ENCODE data around the gene CHST4.

Gene CHST4

GRCh38 chr16:71542377-71542776 is 16.2 kb downstream of the CHST4 start:
- H2AFZ ChIP-seq (ENCODE audit: low read length): no peak overlapping the region
- no peak for TF ChIP-seq EZH2phosphoT487 (IDR thresholded peaks at IDR 0.05; ENCODE audit: borderline replicate concordance)
- peak; percentile 75 for TF ChIP-seq CTCF (conservative IDR thresholded peaks at IDR 0.05; ENCODE audit: low read length)

DNA sequence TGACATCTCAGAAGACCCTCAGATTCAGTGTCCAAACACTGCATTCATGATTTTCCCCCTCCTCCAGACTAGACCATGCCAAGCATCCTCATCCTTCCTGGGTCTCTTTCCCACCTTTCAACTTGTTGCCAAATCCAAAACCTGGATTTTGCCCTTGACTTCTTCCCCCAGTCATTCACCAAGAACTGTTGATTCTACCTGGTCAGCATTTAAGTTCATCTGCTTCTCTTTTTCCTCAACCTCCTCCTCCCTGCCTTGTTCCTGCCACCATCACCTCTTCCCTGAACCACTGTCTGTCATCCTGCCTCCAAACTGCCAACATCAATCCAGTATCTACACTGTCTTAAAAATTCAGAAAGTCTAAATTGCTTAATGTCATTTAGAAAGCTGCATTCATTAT is 20.9 kb downstream of the CHST4 start:
- no peaks in the 10 kb centered on the region for H3F3A ChIP-seq (ENCODE audit: low read depth)
- H3K4me3 ChIP-seq (ENCODE audit: low read length, poor library complexity, severe bottlenecking): no peak overlapping the region
- H4K20me1 ChIP-seq (ENCODE audit: insufficient read depth, low read length, poor library complexity, severe bottlenecking): no peaks in the 10 kb centered on the region
- no peaks in the 10 kb centered on the region for H3K27me3 ChIP-seq (ENCODE audit: insufficient read depth, low read length, poor library complexity, severe bottlenecking)
- H3K9ac ChIP-seq (ENCODE audit: low read depth, low read length, poor library complexity, severe bottlenecking): no peak overlapping the region
- no peaks in the 10 kb centered on the region for H3K9me2 ChIP-seq (replicated peaks; ENCODE audit: low read depth, low read length)
- no peaks in the 10 kb centered on the region for H3K9me3 ChIP-seq (ENCODE audit: insufficient read depth, low read depth, low read length)
- TF ChIP-seq CTCF (conservative IDR thresholded peaks at IDR 0.05; ENCODE audit: low read length) (no peak), EZH2phosphoT487 (IDR thresholded peaks at IDR 0.05; ENCODE audit: borderline replicate concordance) (no peak)
- H3K79me2 ChIP-seq (ENCODE audit: insufficient read depth, low read length): no peaks in the 10 kb centered on the region
- H3K36me3 ChIP-seq (ENCODE audit: insufficient read depth, low read length): no peaks in the 10 kb centered on the region
- no peak overlapping the region for H3K4me2 ChIP-seq (ENCODE audit: low read depth, low read length, poor library complexity, severe bottlenecking)
- H3K4me1 ChIP-seq (ENCODE audit: insufficient read depth, low read length, poor library complexity, severe bottlenecking): no peaks in the 10 kb centered on the region
- H2AFZ ChIP-seq (ENCODE audit: low read length): no peak overlapping the region

More at GRCh38 chr16:71542377-71542776, 16.2 kb downstream of the CHST4 start:
- Histone ChIP-seq H4K20me1 (ENCODE audit: insufficient read depth, low read length, poor library complexity, severe bottlenecking) (no peaks in the 10 kb centered on the region), H3K36me3 (ENCODE audit: insufficient read depth, low read length) (no peaks in the 10 kb centered on the region), H3K79me2 (ENCODE audit: insufficient read depth, low read length) (no peaks in the 10 kb centered on the region), H3K4me1 (ENCODE audit: insufficient read depth, low read length, poor library complexity, severe bottlenecking) (no peaks in the 10 kb centered on the region), H3F3A (ENCODE audit: low read depth) (no peaks in the 10 kb centered on the region), H3K4me3 (ENCODE audit: low read length, poor library complexity, severe bottlenecking) (no peak overlapping the region), H3K9me2 (replicated peaks; ENCODE audit: low read depth, low read length) (no peaks in the 10 kb centered on the region), H3K4me2 (ENCODE audit: low read depth, low read length, poor library complexity, severe bottlenecking) (no peak overlapping the region), H3K9me3 (ENCODE audit: insufficient read depth, low read depth, low read length) (no peaks in the 10 kb centered on the region), H3K9ac (ENCODE audit: low read depth, low read length, poor library complexity, severe bottlenecking) (no peak overlapping the region), H3K27me3 (ENCODE audit: insufficient read depth, low read length, poor library complexity, severe bottlenecking) (no peaks in the 10 kb centered on the region)

DNA sequence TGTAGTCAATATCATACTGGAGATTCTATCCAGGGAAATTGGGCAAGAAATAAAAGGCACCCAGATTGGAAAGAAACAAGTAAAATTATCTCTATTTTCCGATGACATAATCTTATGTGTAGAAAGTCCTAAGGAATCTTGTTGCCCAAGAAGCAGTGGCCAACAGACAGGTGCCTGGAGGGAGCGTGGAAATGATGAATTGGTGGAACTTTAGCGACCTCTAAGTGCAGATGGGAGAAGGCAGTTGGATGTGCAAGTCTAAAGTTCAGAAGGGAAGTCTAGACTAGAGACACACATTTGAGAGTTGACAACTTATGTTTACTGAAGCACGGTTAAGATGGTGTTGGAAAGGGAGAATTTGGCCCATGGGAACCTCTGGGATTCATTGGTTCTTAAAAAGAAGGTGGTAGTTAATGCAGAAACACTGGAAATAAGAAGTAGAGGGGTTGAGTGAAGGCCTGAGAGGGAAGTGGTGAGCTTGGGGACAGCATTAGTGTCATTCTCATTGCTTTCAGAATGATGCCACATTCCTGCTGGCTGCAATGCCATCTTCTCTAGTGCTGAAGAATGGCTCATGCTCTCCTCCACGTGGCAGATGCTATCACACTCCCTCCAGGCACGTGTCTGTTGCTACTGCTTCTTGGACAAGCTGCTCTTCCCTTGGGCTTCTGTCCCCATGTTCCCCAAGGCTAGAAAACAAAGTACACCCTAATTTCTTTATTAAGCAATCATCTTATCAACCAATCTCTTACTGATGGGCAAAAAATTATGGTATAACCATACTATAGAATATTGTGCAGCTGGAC is 26.7 kb downstream of the CHST4 start:
- no peak overlapping the region for H3K9ac ChIP-seq (ENCODE audit: low read depth, low read length, poor library complexity, severe bottlenecking)
- H3K9me3 ChIP-seq (ENCODE audit: insufficient read depth, low read depth, low read length): no peaks in the 10 kb centered on the region
- no peaks in the 10 kb centered on the region for H3K9me2 ChIP-seq (replicated peaks; ENCODE audit: low read depth, low read length)
- no peaks in the 10 kb centered on the region for H3F3A ChIP-seq (ENCODE audit: low read depth)
- no peak overlapping the region for H3K4me3 ChIP-seq (ENCODE audit: low read length, poor library complexity, severe bottlenecking)
- no peaks in the 10 kb centered on the region for H4K20me1 ChIP-seq (ENCODE audit: insufficient read depth, low read length, poor library complexity, severe bottlenecking)
- no peak overlapping the region for H3K4me2 ChIP-seq (ENCODE audit: low read depth, low read length, poor library complexity, severe bottlenecking)
- TF ChIP-seq EZH2phosphoT487 (IDR thresholded peaks at IDR 0.05; ENCODE audit: borderline replicate concordance) (no peak), CTCF (conservative IDR thresholded peaks at IDR 0.05; ENCODE audit: low read length) (peak; percentile 36)
- no peak overlapping the region for H2AFZ ChIP-seq (ENCODE audit: low read length)
- H3K27me3 ChIP-seq (ENCODE audit: insufficient read depth, low read length, poor library complexity, severe bottlenecking): no peaks in the 10 kb centered on the region
- H3K36me3 ChIP-seq (ENCODE audit: insufficient read depth, low read length): no peaks in the 10 kb centered on the region
- H3K79me2 ChIP-seq (ENCODE audit: insufficient read depth, low read length): no peaks in the 10 kb centered on the region
- H3K4me1 ChIP-seq (ENCODE audit: insufficient read depth, low read length, poor library complexity, severe bottlenecking): no peaks in the 10 kb centered on the region

Measured in Loucy (cell line).